ENCODE data around the gene LRRC9. TPM values are rescaled to one million over a fixed set of nuclear protein-coding genes. Genes with fewer than 3 reads are reported as not detected.
"Not testable (repeated sequence)": the region's sequence is repeated elsewhere in the genome, so short reads cannot be mapped to it uniquely, and the experiment has no call there.

Gene LRRC9
- total RNA-seq, 1 donor from 2014 or later: not detected

GRCh38 chr14:59936145-59936544 is 16.2 kb downstream of the LRRC9 start:
- ATAC-seq: no peak

GRCh38 chr14:59939828-59940227 is 19.9 kb downstream of the LRRC9 start:
- H3K27ac ChIP-seq: no peak overlapping the region

More at GRCh38 chr14:59936145-59936544, 16.2 kb downstream of the LRRC9 start:
- Histone ChIP-seq H3K36me3 (no peaks in the 10 kb centered on the region), H3K4me1 (no peaks in the 10 kb centered on the region), H3K4me3 (no peak overlapping the region), H3K9me3 (no peaks in the 10 kb centered on the region), H3K27me3 (peaks cover 8% of the 10 kb centered on the region), H3K27ac (no peak overlapping the region)
- DNase-seq: no peak
- no peak for TF ChIP-seq CTCF (IDR thresholded peaks at IDR 0.05)
- intact Hi-C loops (cut with DNase I): no loop called here

GRCh38 chr14:59942296-59942862 is 22.4 kb downstream of the LRRC9 start:
- H3K4me1 ChIP-seq; intact Hi-C loops (cut with DNase I); H3K36me3 ChIP-seq; DNase-seq; H3K27ac ChIP-seq; H3K9me3 ChIP-seq; H3K4me3 ChIP-seq; H3K27me3 ChIP-seq; ATAC-seq: not testable (repeated sequence)

More at GRCh38 chr14:59939828-59940227, 19.9 kb downstream of the LRRC9 start:
- no peak for TF ChIP-seq CTCF (IDR thresholded peaks at IDR 0.05)
- DNase-seq: no peak
- H3K4me3 ChIP-seq: no peak overlapping the region
- intact Hi-C loops (cut with DNase I): no loop called here
- H3K27me3 ChIP-seq: no peaks in the 10 kb centered on the region
- no peaks in the 10 kb centered on the region for H3K36me3 ChIP-seq
- no peaks in the 10 kb centered on the region for H3K4me1 ChIP-seq
- no peak for ATAC-seq
- no peaks in the 10 kb centered on the region for H3K9me3 ChIP-seq

GRCh38 chr14:59944909-59945308 is 25.0 kb downstream of the LRRC9 start:
- ATAC-seq: no peak
- intact Hi-C loops (cut with DNase I): no loop called here
- no peak for TF ChIP-seq CTCF (IDR thresholded peaks at IDR 0.05)

GRCh38 chr14:59952141-59952540 is 32.2 kb downstream of the LRRC9 start:
- H3K9me3 ChIP-seq; H3K4me1 ChIP-seq; H3K27ac ChIP-seq; H3K36me3 ChIP-seq; intact Hi-C loops (cut with DNase I); H3K27me3 ChIP-seq; ATAC-seq; DNase-seq; H3K4me3 ChIP-seq: not testable (repeated sequence)

More at GRCh38 chr14:59944909-59945308, 25.0 kb downstream of the LRRC9 start:
- DNase-seq: no peak
- no peaks in the 10 kb centered on the region for H3K27me3 ChIP-seq
- H3K4me3 ChIP-seq: no peak overlapping the region
- H3K36me3 ChIP-seq: no peaks in the 10 kb centered on the region
- no peak overlapping the region for H3K27ac ChIP-seq
- H3K4me1 ChIP-seq: no peaks in the 10 kb centered on the region
- H3K9me3 ChIP-seq: no peaks in the 10 kb centered on the region

- DNase-seq; H3K27ac ChIP-seq; H3K27me3 ChIP-seq; intact Hi-C loops (cut with DNase I); H3K9me3 ChIP-seq; H3K4me1 ChIP-seq; ATAC-seq; H3K4me3 ChIP-seq; H3K36me3 ChIP-seq: not testable (repeated sequence)
Observed at GRCh38 chr14:59957890-59958289, 37.9 kb downstream of the LRRC9 start.

GRCh38 chr14:59959668-59960067 is 39.7 kb downstream of the LRRC9 start:
- H3K4me3 ChIP-seq: no peak overlapping the region
- no peaks in the 10 kb centered on the region for H3K36me3 ChIP-seq
- TF ChIP-seq CTCF (IDR thresholded peaks at IDR 0.05): no peak
- intact Hi-C loops (cut with DNase I): loop anchor here (10.0 kb wide), 1 partner anchor 225 kb away; no protein-coding TSS in a partner anchor
- no peaks in the 10 kb centered on the region for H3K4me1 ChIP-seq
- no peak for ATAC-seq
- H3K27me3 ChIP-seq: no peaks in the 10 kb centered on the region
- no peak overlapping the region for H3K27ac ChIP-seq
- DNase-seq: no peak
- no peaks in the 10 kb centered on the region for H3K9me3 ChIP-seq
